Ishikawa (cell line): ENCODE results near the gene C4orf54.

Source experiments
- CEBPB ChIP-seq: IDR thresholded peaks from 2 replicates; pipeline ENCODE4 v1.6.1; 2012
- CREB1 ChIP-seq: IDR thresholded peaks from 2 replicates; pipeline ENCODE4 v1.6.1; 2012; ENCODE audit warnings: low read depth
- EP300 ChIP-seq: IDR thresholded peaks from 2 replicates; pipeline ENCODE4 v1.6.1; 2012; ENCODE audit warnings: borderline replicate concordance
- FOXM1 ChIP-seq: IDR thresholded peaks from 2 replicates; pipeline ENCODE4 v1.6.1; 2012; ENCODE audit warnings: low read depth, borderline replicate concordance
- NFIC ChIP-seq: IDR thresholded peaks from 2 replicates; pipeline ENCODE4 v1.6.1; 2012
- RAD21 ChIP-seq: IDR thresholded peaks from 2 replicates; pipeline ENCODE4 v1.6.1; 2012; ENCODE audit warnings: low read depth
- REST ChIP-seq: IDR thresholded peaks from 2 replicates; pipeline ENCODE4 v1.6.1; 2012; ENCODE audit warnings: low read depth, mild to moderate bottlenecking
- TAF1 ChIP-seq: IDR thresholded peaks from 2 replicates; pipeline ENCODE4 v1.6.1; 2012; ENCODE audit warnings: low read depth, mild to moderate bottlenecking
- TEAD4 ChIP-seq: IDR thresholded peaks from 2 replicates; pipeline ENCODE4 v1.6.1; 2012
- YY1 ChIP-seq: IDR thresholded peaks from 2 replicates; pipeline ENCODE4 v1.6.1; 2012; ENCODE audit warnings: low read depth
- ZBTB7A ChIP-seq: IDR thresholded peaks from 2 replicates; pipeline ENCODE4 v1.6.1; 2012; ENCODE audit warnings: low read depth
- TF ChIP-seq, protein P1 (sequence below): IDR thresholded peaks from 2 replicates; pipeline ENCODE4 v1.6.1; 2012
- TF ChIP-seq, protein P2 (sequence below): IDR thresholded peaks from 2 replicates; pipeline ENCODE4 v1.6.1; 2012

DNA sequence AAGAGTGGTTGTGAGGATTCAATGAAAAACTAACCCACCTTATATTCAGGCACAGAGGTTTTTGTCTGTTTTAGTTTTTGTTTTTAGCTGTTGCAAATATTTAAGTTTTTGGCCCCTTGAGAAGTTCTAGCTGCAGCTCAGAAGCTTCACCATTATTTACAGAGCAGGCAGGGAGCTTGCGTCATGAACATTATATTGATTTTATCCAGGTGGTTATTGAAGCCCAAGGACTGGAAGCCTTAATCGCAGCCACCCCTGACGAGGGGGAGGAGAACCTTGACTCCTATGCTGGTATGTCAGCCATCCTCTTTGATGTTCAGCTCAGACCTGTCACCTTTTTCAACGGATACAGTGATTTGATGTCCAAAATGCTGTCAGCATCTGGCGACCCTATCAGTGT lies 44.9 kb downstream of the C4orf54 start:
- no peak for TF ChIP-seq REST
- TF ChIP-seq RAD21, result no peak
- no peak for TF ChIP-seq TAF1
- TF ChIP-seq, protein P1, sequence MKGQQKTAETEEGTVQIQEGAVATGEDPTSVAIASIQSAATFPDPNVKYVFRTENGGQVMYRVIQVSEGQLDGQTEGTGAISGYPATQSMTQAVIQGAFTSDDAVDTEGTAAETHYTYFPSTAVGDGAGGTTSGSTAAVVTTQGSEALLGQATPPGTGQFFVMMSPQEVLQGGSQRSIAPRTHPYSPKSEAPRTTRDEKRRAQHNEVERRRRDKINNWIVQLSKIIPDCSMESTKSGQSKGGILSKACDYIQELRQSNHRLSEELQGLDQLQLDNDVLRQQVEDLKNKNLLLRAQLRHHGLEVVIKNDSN, result no peak
- TF ChIP-seq, protein P2, sequence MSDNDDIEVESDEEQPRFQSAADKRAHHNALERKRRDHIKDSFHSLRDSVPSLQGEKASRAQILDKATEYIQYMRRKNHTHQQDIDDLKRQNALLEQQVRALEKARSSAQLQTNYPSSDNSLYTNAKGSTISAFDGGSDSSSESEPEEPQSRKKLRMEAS, result no peak
- TF ChIP-seq NFIC, result no peak
- TF ChIP-seq EP300, result no peak
- TF ChIP-seq YY1, result no peak
- TF ChIP-seq TEAD4, result no peak
- no peak for TF ChIP-seq CREB1
- no peak for TF ChIP-seq CEBPB
- no peak for TF ChIP-seq FOXM1
- no peak for TF ChIP-seq ZBTB7A
